H1 (cell line): ENCODE results near the gene DES. TPM values are rescaled to one million over a fixed set of nuclear protein-coding genes. Genes with fewer than 3 reads are reported as not detected.

Source experiments
- CTCF ChIA-PET: fragments of 300-600 bp; sonication (Branson Sonifier 250); formaldehyde crosslinking; loops from one replicate; lab custom pipeline; 2021; ENCODE audit not compliant: partially characterized antibody; lab: Charles Lee
- POLR2A ChIA-PET: fragments of 300-600 bp; sonication (Branson Sonifier 250); formaldehyde crosslinking; loops from one replicate; lab custom pipeline; 2021; ENCODE audit warnings: inconsistent platforms; ENCODE audit not compliant: partially characterized antibody; lab: Charles Lee
- DNase-seq, 2 experiments: peaks; one replicate each; pipeline versions ENCODE4 v3.0.0 to v3.0.0-alpha.2; 2010 to 2022; ENCODE audit warnings: low spot score in 2 of 2, low read depth in 1 of 2, mixed read lengths in 1 of 2
- FAIRE-seq: peaks from 2 replicates; lab custom pipeline; 2011; peaks lifted over from hg19 to GRCh38; lab: Jason Lieb, UNC
- H2AFZ ChIP-seq: 2 replicates; pipeline ENCODE4 v1.8.1; 2012; ENCODE audit warnings: low read length, inconsistent platforms
- H2AK5ac ChIP-seq: 2 replicates; pipeline ENCODE4 v1.6.1; 2013; ENCODE audit warnings: low read depth, low read length
- H2BK120ac ChIP-seq: replicated peaks from 2 replicates; pipeline ENCODE3; 2013; ENCODE audit warnings: low read depth, low read length, inconsistent platforms
- H2BK12ac ChIP-seq: 2 replicates; pipeline ENCODE4 v1.6.1; 2013; ENCODE audit warnings: low read depth, low read length
- H2BK15ac ChIP-seq: 2 replicates; pipeline ENCODE4 v1.6.1; 2013; ENCODE audit warnings: low read length
- H2BK20ac ChIP-seq: 2 replicates; pipeline ENCODE4 v1.6.1; 2013; ENCODE audit warnings: low read length
- H2BK5ac ChIP-seq: 2 replicates; pipeline ENCODE4 v1.6.1; 2013; ENCODE audit warnings: low read depth, low read length
- H3K14ac ChIP-seq: 2 replicates; pipeline ENCODE4 v1.6.1; 2013; ENCODE audit warnings: inconsistent platforms; ENCODE audit not compliant: insufficient read length
- H3K18ac ChIP-seq: 2 replicates; pipeline ENCODE4 v1.6.1; 2013; ENCODE audit warnings: low read length; ENCODE audit errors: extremely low read depth
- H3K23ac ChIP-seq: 2 replicates; pipeline ENCODE4 v1.6.1; 2013; ENCODE audit warnings: inconsistent platforms; ENCODE audit not compliant: insufficient read length
- H3K23me2 ChIP-seq: 2 replicates; pipeline ENCODE4 v1.6.1; 2013; ENCODE audit warnings: low read depth, low read length
- H3K27ac ChIP-seq: 2 replicates; pipeline ENCODE4 v1.6.1; 2011; ENCODE audit warnings: low read depth, low read length, inconsistent platforms
- H3K27me3 ChIP-seq, 4 experiments: replicated peaks in 1 of 4; 1 replicate in 1 of 4; 2 replicates in 3 of 4; pipeline versions ENCODE4 v1.6.1 to v1.8.1; 2011 to 2013; ENCODE audit warnings: low read length in 3 of 4, mild to moderate bottlenecking in 3 of 4, inconsistent platforms in 2 of 4, mixed read lengths in 2 of 4, moderate library complexity in 1 of 4; ENCODE audit not compliant: control insufficient read depth in 3 of 4, insufficient read depth in 3 of 4; ENCODE audit errors: extremely low read depth in 1 of 4
- H3K36me3 ChIP-seq, 4 experiments: 2 replicates each; pipeline versions ENCODE4 v1.6.1 to v1.8.1; 2011 to 2013; ENCODE audit warnings: mild to moderate bottlenecking in 4 of 4, low read length in 3 of 4, moderate library complexity in 2 of 4, control low read depth in 1 of 4, inconsistent platforms in 1 of 4; ENCODE audit not compliant: insufficient read depth in 4 of 4, control insufficient read depth in 2 of 4
- H3K4ac ChIP-seq: replicated peaks from 2 replicates; pipeline ENCODE3; 2013; ENCODE audit warnings: low read length, low read depth, mixed read lengths, inconsistent platforms; ENCODE audit not compliant: insufficient read length
- H3K4me1 ChIP-seq, 4 experiments: replicated peaks in 1 of 4; 1 replicate in 1 of 4; 2 replicates in 3 of 4; pipeline versions ENCODE4 v1.6.1 to v1.8.1; 2011 to 2013; ENCODE audit warnings: low read length in 3 of 4, inconsistent platforms in 2 of 4, mixed read lengths in 1 of 4; ENCODE audit not compliant: insufficient read depth in 4 of 4, control insufficient read depth in 3 of 4
- H3K4me2 ChIP-seq, 2 experiments: 2 replicates each; pipeline versions ENCODE4 v1.6.1 to v1.8.1; 2011 to 2013; ENCODE audit warnings: low read depth in 2 of 2, low read length in 2 of 2, control low read depth in 1 of 2, inconsistent platforms in 1 of 2, mild to moderate bottlenecking in 1 of 2; ENCODE audit not compliant: insufficient read depth in 1 of 2
- H3K4me3 ChIP-seq, 4 experiments: fragments of 200-600, 300-600 bp in 1 of 4; sonication (generic), shearing (Covaris generic), sonication (Bioruptor Twin) in 1 of 4; 2 replicates each; pipeline versions ENCODE4 v1.5.1 to v1.8.1; 2011 to 2016; ENCODE audit warnings: low read length in 4 of 4, low read depth in 3 of 4, control low read depth in 2 of 4, inconsistent platforms in 2 of 4, mild to moderate bottlenecking in 2 of 4, mixed read lengths in 1 of 4, moderate library complexity in 1 of 4; ENCODE audit not compliant: insufficient read depth in 2 of 4; ENCODE audit errors: extremely low read depth in 1 of 4
- H3K56ac ChIP-seq: replicated peaks from 2 replicates; pipeline ENCODE3; 2013; ENCODE audit warnings: low read depth, mild to moderate bottlenecking, mixed read lengths, low read length, inconsistent platforms; ENCODE audit not compliant: insufficient read length
- H3K79me1 ChIP-seq: 2 replicates; pipeline ENCODE4 v1.6.1; 2013; ENCODE audit warnings: low read depth, low read length, control low read depth
- H3K79me2 ChIP-seq, 2 experiments: 2 replicates each; pipeline versions ENCODE4 v1.6.1 to v1.8.1; 2012 to 2013; ENCODE audit warnings: low read length in 2 of 2, mild to moderate bottlenecking in 2 of 2, inconsistent platforms in 1 of 2; ENCODE audit not compliant: insufficient read depth in 2 of 2, control insufficient read depth in 1 of 2
- H3K9ac ChIP-seq, 4 experiments: replicated peaks in 1 of 4; 1 replicate in 1 of 4; 2 replicates in 3 of 4; pipeline versions ENCODE4 v1.6.1 to v1.8.1; 2011 to 2013; ENCODE audit warnings: low read depth in 3 of 4, low read length in 3 of 4, control low read depth in 2 of 4, mild to moderate bottlenecking in 2 of 4, moderate library complexity in 2 of 4, inconsistent platforms in 1 of 4; ENCODE audit errors: extremely low read depth in 1 of 4
- H3K9me3 ChIP-seq, 2 experiments: 2 replicates each; pipeline versions ENCODE4 v1.6.1 to v1.8.1; 2012 to 2013; ENCODE audit warnings: mild to moderate bottlenecking in 2 of 2, moderate library complexity in 2 of 2, control low read depth in 1 of 2, inconsistent platforms in 1 of 2, low read depth in 1 of 2, low read length in 1 of 2, mixed read lengths in 1 of 2; ENCODE audit not compliant: insufficient read depth in 2 of 2
- H4K20me1 ChIP-seq, 2 experiments: replicated peaks in 1 of 2; 2 replicates each; pipeline versions ENCODE3 to v1.8.1; 2011 to 2013; ENCODE audit warnings: inconsistent platforms in 2 of 2, low read length in 2 of 2, mild to moderate bottlenecking in 1 of 2; ENCODE audit not compliant: insufficient read depth in 2 of 2, control insufficient read depth in 1 of 2
- H4K5ac ChIP-seq: 2 replicates; pipeline ENCODE4 v1.6.1; 2013; ENCODE audit warnings: low read length, low read depth, mixed read lengths, inconsistent platforms; ENCODE audit not compliant: insufficient read length
- H4K8ac ChIP-seq: 2 replicates; pipeline ENCODE4 v1.8.0; 2013; ENCODE audit warnings: mild to moderate bottlenecking, moderate library complexity, low read length, inconsistent platforms; ENCODE audit not compliant: insufficient read depth; ENCODE audit errors: extremely low read depth
- H4K91ac ChIP-seq: replicated peaks from 2 replicates; pipeline ENCODE3; 2013; ENCODE audit warnings: low read length, mixed read lengths, inconsistent platforms; ENCODE audit not compliant: insufficient read length
- CBX5 ChIP-seq: fragments of 300-800, 300-1000 bp; sonication (generic); IDR thresholded peaks from 2 replicates; pipeline ENCODE4 v1.7.1; 2016; ENCODE audit warnings: antibody characterized with exemption, low read length, low read depth
- CHD2 ChIP-seq: IDR thresholded peaks from 2 replicates; pipeline ENCODE4 v1.6.1; 2012; ENCODE audit warnings: low read length, improper control_type of control experiment
- CREB1 ChIP-seq: IDR thresholded peaks from 2 replicates; pipeline ENCODE4 v1.6.1; 2012; ENCODE audit warnings: inconsistent platforms
- CTCF ChIP-seq, 3 experiments: IDR thresholded peaks; 1 replicate in 2 of 3; 2 replicates in 1 of 3; pipeline versions ENCODE4 v1.5.1 to v1.6.1; 2011; ENCODE audit warnings: low read length in 3 of 3, mild to moderate bottlenecking in 3 of 3, inconsistent platforms in 2 of 3, low read depth in 1 of 3, moderate library complexity in 1 of 3; ENCODE audit not compliant: insufficient read depth in 1 of 3; ENCODE audit errors: control extremely low read depth in 1 of 3
- EP300 ChIP-seq, 2 experiments: IDR thresholded peaks; 1 replicate in 1 of 2; 2 replicates in 1 of 2; pipeline ENCODE4 v1.6.1; 2011 to 2012; ENCODE audit warnings: low read depth in 2 of 2, low read length in 2 of 2, mild to moderate bottlenecking in 2 of 2, borderline replicate concordance in 1 of 2, inconsistent platforms in 1 of 2, moderate library complexity in 1 of 2
- JUND ChIP-seq: IDR thresholded peaks from 2 replicates; pipeline ENCODE4 v1.6.1; 2011; ENCODE audit warnings: mild to moderate bottlenecking, improper control_type of control experiment, low read length
- KDM1A ChIP-seq: fragments of 200-600, 300-600 bp; sonication (generic); IDR thresholded peaks from 2 replicates; pipeline ENCODE4 v1.7.1; 2016; ENCODE audit warnings: mild to moderate bottlenecking, low read length, borderline replicate concordance
- NRF1 ChIP-seq: IDR thresholded peaks from 2 replicates; pipeline ENCODE4 v1.6.1; 2011; ENCODE audit warnings: mild to moderate bottlenecking, low read depth, low read length, improper control_type of control experiment
- POLR2A ChIP-seq, 2 experiments: IDR thresholded peaks; 1 replicate in 1 of 2; 2 replicates in 1 of 2; pipeline ENCODE4 v1.6.1; 2011; ENCODE audit warnings: low read depth in 2 of 2, low read length in 2 of 2, mild to moderate bottlenecking in 2 of 2; ENCODE audit errors: control extremely low read depth in 1 of 2
- POLR2AphosphoS5 ChIP-seq: IDR thresholded peaks from 2 replicates; pipeline ENCODE4 v1.6.1; 2011; ENCODE audit warnings: low read depth, low read length
- RNF2 ChIP-seq: fragments of 200-900, 300-1000 bp; sonication (generic); IDR thresholded peaks from 2 replicates; pipeline ENCODE4 v1.7.1; 2016; ENCODE audit warnings: borderline replicate concordance, low read depth, mild to moderate bottlenecking, antibody characterized with exemption, low read length; ENCODE audit not compliant: poor library complexity, severe bottlenecking; ENCODE audit errors: missing control alignments
- SP1 ChIP-seq: IDR thresholded peaks from 2 replicates; pipeline ENCODE4 v1.6.1; 2011; ENCODE audit warnings: low read depth, low read length
- WGBS, 2 experiments: shearing (Covaris generic) in 1 of 2; methylation state at CpG; one replicate each; pipeline versions ENCODE4 v1.1.6 to v1.1.7; 2013 to 2015; ENCODE audit warnings: low lambda C conversion rate in 2 of 2, mixed read lengths in 2 of 2, inconsistent platforms in 1 of 2, low coverage in 1 of 2, missing lambda C conversion rate in 1 of 2; ENCODE audit not compliant: insufficient replicate concordance in 2 of 2, insufficient coverage in 1 of 2, insufficient read length in 1 of 2; ENCODE audit errors: extremely low coverage in 1 of 2, missing lambda C conversion rate in 1 of 2; 5-methylcytosine and 5-hydroxymethylcytosine counted together
- polyA plus RNA-seq, 7 experiments: library from polyadenylated mRNA; depleted of rRNA in 3 of 7; stranded (reverse) in 5 of 7; unstranded in 2 of 7; fragments of >200 nt in 5 of 7; fragments of 200-250 nt in 2 of 7; gene quantifications; 1 replicate in 5 of 7; 2 replicates in 1 of 7; 4 replicates in 1 of 7; pipeline versions ENCODE4 v1.2.1 to v1.2.3, GENCODE V29; 2011 to 2013; ENCODE audit warnings: missing spikeins in 2 of 7, mixed read lengths in 2 of 7
- total RNA-seq: library from RNA; stranded (reverse); fragmentation: NEBNext Ultra II Directional; extraction: Animal tissue kit (Norgen Biotek cat#: 25700); gene quantifications from 2 replicates; pipeline ENCODE4 v1.2.1, GENCODE V29; 2021

DES gene
- total and polyA plus RNA-seq, 2 of the 8 experiments (the other 6 are each of a cell fraction or from before 2014, with no cell fraction given): 1.8 to 4.3 TPM

- Histone ChIP-seq H3K18ac (no peak overlapping the region), H2AK5ac (no peak overlapping the region), H4K5ac (no peak overlapping the region), H3K4me1 (peaks cover 0 to 5% (median 3%) of the 10 kb centered on the region in 4 experiments; a peak in 6 of 7 replicates), H3K23ac (no peak overlapping the region), H3K27ac (no peak overlapping the region), H3K4ac (no peak overlapping the region), H3K4me2 (no peak overlapping the region), H3K79me2 (no peaks in the 10 kb centered on the region), H4K20me1 (no peaks in the 10 kb centered on the region), H3K4me3 (no peak overlapping the region), H4K91ac (no peak overlapping the region), H2BK20ac (no peak overlapping the region), H3K9me3 (no peaks in the 10 kb centered on the region), H3K14ac (no peak overlapping the region), H3K27me3 (peaks cover 0 to 2% (median 0%) of the 10 kb centered on the region in 4 experiments; a peak in 2 of 7 replicates), H2BK120ac (no peak overlapping the region), H2BK5ac (no peak overlapping the region), H3K9ac (no peak overlapping the region), H2BK15ac (no peak overlapping the region), H2AFZ (no peak overlapping the region), H3K79me1 (no peaks in the 10 kb centered on the region), H2BK12ac (no peak overlapping the region), H3K56ac (no peak overlapping the region), H3K23me2 (no peaks in the 10 kb centered on the region), H4K8ac (peak overlapping the region; percentile 15; the same call in 1 of the 2 replicates), H3K36me3 (no peaks in the 10 kb centered on the region)
- ChIA-PET CTCF (interaction anchor here (0.9 to 13.0 kb wide), 16 partner anchors 8 to 132 kb away, joined by 3 to 407 read pairs (median 4); partner anchors contain the start of genes DES, DNPEP, GMPPA and SPEG), POLR2A (interaction anchor here (1.2 kb wide), 1 partner anchor 22 kb away, joined by 4 read pairs; the partner anchor contains the start of gene DNPEP)
- WGBS, 2 experiments: 86% methylated on average over 5 of the region's 5 CpGs; no CpG with 5 or more reads in 1 of the 2 experiments
- FAIRE-seq (no peak), DNase-seq (no peak)
- TF ChIP-seq CHD2 (no peak), SP1 (no peak), JUND (no peak), EP300 (IDR thresholded peaks at IDR 0.05; ENCODE audit: borderline replicate concordance in 1 of 2, low read depth in 2 of 2, low read length in 2 of 2) (no peak), CREB1 (no peak), CBX5 (no peak), CTCF (IDR thresholded peaks at IDR 0.05; ENCODE audit: control extremely low read depth in 1 of 3, insufficient read depth in 1 of 3, low read depth in 1 of 3, low read length in 3 of 3) (no peak), RNF2 (no peak), NRF1 (no peak), KDM1A (no peak), POLR2AphosphoS5 (no peak), POLR2A (IDR thresholded peaks at IDR 0.05; ENCODE audit: control extremely low read depth in 1 of 2, low read depth in 2 of 2, low read length in 2 of 2) (no peak)
Observed at GRCh38 chr2:219409619-219410018, 8.6 kb upstream of the DES start.
